Right lobe of liver (tissue), 4 donors: ENCODE measurements around the gene CHST11.

Experiments used
- POLR2A ChIP-seq: fragments of 450-650 bp; IDR thresholded peaks from one replicate; pipeline ENCODE4 v1.6.1; 2017; ENCODE audit warnings: antibody characterized with exemption, mild to moderate bottlenecking
- TF ChIP-seq, protein P1 (sequence below), 4 donors: fragments of 200-600 bp in 3 of 4; fragments of 450-650 bp in 1 of 4; IDR thresholded peaks; one replicate each; pipeline versions ENCODE4 v1.5.1 to v1.8.0; 2016 to 2022; ENCODE audit warnings: antibody characterized with exemption in 4 of 4, mild to moderate bottlenecking in 2 of 4
- donor health status: DM: no; HTN: no; CAD: no.
- donor health status: DM: no; HTN: no; CAD: no.
- donor health status: DM: no; HTN: yes; CAD: no.

DNA sequence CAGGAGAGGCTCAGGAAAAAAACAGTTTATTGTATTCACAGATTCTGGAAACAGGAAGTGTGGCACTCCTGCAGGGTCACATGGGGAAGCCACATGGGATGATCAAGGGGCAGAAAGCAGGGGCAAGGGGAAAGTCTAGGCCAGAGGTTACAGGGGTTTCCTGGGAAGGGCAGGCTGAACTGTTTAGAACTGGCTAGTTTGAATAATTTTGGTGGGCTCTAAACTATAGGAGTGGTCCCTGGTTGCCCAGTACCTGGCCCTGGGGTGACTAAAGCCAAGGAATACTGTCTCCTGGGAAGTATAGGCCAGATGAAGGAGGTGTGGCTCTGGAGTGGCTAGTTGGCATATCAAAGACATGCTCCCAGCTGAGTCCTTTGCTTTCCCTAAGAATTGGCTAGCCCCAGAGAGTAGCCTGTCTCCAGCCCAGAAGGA lies 332.1 kb downstream of the CHST11 start:
- TF ChIP-seq POLR2A = no peak
- TF ChIP-seq, protein P1, sequence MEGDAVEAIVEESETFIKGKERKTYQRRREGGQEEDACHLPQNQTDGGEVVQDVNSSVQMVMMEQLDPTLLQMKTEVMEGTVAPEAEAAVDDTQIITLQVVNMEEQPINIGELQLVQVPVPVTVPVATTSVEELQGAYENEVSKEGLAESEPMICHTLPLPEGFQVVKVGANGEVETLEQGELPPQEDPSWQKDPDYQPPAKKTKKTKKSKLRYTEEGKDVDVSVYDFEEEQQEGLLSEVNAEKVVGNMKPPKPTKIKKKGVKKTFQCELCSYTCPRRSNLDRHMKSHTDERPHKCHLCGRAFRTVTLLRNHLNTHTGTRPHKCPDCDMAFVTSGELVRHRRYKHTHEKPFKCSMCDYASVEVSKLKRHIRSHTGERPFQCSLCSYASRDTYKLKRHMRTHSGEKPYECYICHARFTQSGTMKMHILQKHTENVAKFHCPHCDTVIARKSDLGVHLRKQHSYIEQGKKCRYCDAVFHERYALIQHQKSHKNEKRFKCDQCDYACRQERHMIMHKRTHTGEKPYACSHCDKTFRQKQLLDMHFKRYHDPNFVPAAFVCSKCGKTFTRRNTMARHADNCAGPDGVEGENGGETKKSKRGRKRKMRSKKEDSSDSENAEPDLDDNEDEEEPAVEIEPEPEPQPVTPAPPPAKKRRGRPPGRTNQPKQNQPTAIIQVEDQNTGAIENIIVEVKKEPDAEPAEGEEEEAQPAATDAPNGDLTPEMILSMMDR (IDR thresholded peaks at IDR 0.05) = no peak
